Measurements from ENCODE around the gene MATN1.

MATN1 gene

DNA sequence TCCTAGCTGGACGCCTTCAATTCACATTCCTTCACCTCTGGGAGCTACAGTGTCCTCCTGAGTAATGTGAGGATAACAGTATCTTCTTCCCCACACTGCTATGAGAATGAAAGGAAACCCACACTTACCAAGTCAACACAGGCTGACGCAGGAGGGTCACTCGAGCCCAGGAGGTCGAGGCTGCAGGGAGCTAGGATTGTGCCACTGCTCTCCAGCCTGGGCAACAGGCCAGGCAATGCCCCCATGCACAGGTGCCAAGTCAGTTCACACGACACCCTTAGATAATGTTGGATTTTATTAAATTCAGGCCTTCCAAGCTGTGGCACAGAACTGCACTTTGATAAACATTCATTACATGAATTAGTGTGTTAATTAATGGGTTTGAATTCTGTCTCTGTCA, 31.9 kb downstream of the MATN1 start (continued):
- TF ChIP-seq, protein P1, sequence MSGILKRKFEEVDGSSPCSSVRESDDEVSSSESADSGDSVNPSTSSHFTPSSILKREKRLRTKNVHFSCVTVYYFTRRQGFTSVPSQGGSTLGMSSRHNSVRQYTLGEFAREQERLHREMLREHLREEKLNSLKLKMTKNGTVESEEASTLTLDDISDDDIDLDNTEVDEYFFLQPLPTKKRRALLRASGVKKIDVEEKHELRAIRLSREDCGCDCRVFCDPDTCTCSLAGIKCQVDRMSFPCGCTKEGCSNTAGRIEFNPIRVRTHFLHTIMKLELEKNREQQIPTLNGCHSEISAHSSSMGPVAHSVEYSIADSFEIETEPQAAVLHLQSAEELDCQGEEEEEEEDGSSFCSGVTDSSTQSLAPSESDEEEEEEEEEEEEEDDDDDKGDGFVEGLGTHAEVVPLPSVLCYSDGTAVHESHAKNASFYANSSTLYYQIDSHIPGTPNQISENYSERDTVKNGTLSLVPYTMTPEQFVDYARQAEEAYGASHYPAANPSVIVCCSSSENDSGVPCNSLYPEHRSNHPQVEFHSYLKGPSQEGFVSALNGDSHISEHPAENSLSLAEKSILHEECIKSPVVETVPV (CRISPR knock-in tag; IDR thresholded peaks at IDR 0.05) = no peak
- no peak for TF ChIP-seq ARNTL (CRISPR knock-in tag; IDR thresholded peaks at IDR 0.05; ENCODE audit: borderline replicate concordance, low read depth)
- no peak for TF ChIP-seq TCF4 (CRISPR knock-in tag; IDR thresholded peaks at IDR 0.05; ENCODE audit: borderline replicate concordance)
- TF ChIP-seq ZC3H10 (CRISPR knock-in tag; IDR thresholded peaks at IDR 0.05) = no peak
- TF ChIP-seq, protein P2, sequence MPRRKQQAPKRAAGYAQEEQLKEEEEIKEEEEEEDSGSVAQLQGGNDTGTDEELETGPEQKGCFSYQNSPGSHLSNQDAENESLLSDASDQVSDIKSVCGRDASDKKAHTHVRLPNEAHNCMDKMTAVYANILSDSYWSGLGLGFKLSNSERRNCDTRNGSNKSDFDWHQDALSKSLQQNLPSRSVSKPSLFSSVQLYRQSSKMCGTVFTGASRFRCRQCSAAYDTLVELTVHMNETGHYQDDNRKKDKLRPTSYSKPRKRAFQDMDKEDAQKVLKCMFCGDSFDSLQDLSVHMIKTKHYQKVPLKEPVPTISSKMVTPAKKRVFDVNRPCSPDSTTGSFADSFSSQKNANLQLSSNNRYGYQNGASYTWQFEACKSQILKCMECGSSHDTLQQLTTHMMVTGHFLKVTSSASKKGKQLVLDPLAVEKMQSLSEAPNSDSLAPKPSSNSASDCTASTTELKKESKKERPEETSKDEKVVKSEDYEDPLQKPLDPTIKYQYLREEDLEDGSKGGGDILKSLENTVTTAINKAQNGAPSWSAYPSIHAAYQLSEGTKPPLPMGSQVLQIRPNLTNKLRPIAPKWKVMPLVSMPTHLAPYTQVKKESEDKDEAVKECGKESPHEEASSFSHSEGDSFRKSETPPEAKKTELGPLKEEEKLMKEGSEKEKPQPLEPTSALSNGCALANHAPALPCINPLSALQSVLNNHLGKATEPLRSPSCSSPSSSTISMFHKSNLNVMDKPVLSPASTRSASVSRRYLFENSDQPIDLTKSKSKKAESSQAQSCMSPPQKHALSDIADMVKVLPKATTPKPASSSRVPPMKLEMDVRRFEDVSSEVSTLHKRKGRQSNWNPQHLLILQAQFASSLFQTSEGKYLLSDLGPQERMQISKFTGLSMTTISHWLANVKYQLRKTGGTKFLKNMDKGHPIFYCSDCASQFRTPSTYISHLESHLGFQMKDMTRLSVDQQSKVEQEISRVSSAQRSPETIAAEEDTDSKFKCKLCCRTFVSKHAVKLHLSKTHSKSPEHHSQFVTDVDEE (CRISPR knock-in tag; IDR thresholded peaks at IDR 0.05) = no peak

DNA sequence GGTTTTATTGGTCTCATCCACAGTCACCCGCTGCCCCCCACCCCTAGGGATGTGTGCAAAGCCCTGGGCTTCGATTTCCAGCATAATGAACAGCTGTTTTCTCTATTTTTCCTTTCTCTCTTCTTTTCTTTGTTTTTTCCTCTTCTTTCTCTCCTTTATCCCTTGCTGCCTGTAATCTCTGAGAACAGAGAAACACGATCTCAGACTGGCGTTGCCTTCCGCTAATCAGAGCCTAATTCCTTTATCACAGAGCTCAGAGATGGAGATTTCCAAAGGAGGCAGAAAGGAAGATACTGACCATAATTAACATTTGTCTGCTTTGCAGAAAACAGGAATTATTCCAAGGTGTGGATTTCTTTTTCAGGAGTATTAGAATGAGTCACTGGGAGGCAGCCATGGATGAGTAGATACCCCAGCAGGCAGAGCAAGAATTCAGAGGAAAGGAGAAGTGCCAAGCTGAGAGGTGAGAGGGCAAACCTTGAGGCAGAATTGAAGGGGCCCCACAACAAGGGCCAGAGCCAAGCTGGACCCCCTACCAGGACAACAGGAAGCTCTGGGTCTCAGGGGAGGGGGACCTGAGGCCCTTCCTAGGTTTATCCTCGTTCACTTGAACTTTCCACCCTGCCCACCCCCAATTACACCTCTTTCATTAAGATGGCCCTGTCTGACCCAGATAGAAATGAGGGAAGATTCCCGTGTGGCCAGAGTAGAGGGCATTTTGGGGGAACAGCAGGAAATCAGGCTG, 33.3 kb downstream of the MATN1 start:
- TF ChIP-seq ISL1 (CRISPR knock-in tag; IDR thresholded peaks at IDR 0.05) = no peak
- TF ChIP-seq, protein P1 (CRISPR knock-in tag; IDR thresholded peaks at IDR 0.05) = no peak
- no peak for TF ChIP-seq PPARA (CRISPR knock-in tag; IDR thresholded peaks at IDR 0.05; ENCODE audit: borderline replicate concordance)
- no peak for TF ChIP-seq ZFP30 (CRISPR knock-in tag; IDR thresholded peaks at IDR 0.05)
- TF ChIP-seq ESRRG (CRISPR knock-in tag; IDR thresholded peaks at IDR 0.05) = no peak
- TF ChIP-seq, protein P2 (CRISPR knock-in tag; IDR thresholded peaks at IDR 0.05) = no peak
- no peak for TF ChIP-seq SNAI2 (CRISPR knock-in tag; IDR thresholded peaks at IDR 0.05)
- TF ChIP-seq TCF4 (CRISPR knock-in tag; IDR thresholded peaks at IDR 0.05; ENCODE audit: borderline replicate concordance) = no peak
- no peak for TF ChIP-seq GLIS3 (CRISPR knock-in tag; IDR thresholded peaks at IDR 0.05)
- TF ChIP-seq TOX (CRISPR knock-in tag; IDR thresholded peaks at IDR 0.05; ENCODE audit: borderline replicate concordance) = no peak
- TF ChIP-seq BACH2 (CRISPR knock-in tag; IDR thresholded peaks at IDR 0.05; ENCODE audit: borderline replicate concordance) = no peak
- TF ChIP-seq ZC3H10 (CRISPR knock-in tag; IDR thresholded peaks at IDR 0.05) = no peak
- TF ChIP-seq, protein P3, sequence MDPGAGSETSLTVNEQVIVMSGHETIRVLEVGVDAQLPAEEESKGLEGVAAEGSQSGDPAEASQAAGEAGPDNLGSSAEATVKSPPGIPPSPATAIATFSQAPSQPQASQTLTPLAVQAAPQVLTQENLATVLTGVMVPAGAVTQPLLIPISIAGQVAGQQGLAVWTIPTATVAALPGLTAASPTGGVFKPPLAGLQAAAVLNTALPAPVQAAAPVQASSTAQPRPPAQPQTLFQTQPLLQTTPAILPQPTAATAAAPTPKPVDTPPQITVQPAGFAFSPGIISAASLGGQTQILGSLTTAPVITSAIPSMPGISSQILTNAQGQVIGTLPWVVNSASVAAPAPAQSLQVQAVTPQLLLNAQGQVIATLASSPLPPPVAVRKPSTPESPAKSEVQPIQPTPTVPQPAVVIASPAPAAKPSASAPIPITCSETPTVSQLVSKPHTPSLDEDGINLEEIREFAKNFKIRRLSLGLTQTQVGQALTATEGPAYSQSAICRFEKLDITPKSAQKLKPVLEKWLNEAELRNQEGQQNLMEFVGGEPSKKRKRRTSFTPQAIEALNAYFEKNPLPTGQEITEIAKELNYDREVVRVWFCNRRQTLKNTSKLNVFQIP (CRISPR knock-in tag; IDR thresholded peaks at IDR 0.05; ENCODE audit: borderline replicate concordance, low read depth) = no peak
- no peak for TF ChIP-seq RARB (CRISPR knock-in tag; IDR thresholded peaks at IDR 0.05)
- TF ChIP-seq ZFP3 (CRISPR knock-in tag; IDR thresholded peaks at IDR 0.05) = no peak
- TF ChIP-seq, protein P4, sequence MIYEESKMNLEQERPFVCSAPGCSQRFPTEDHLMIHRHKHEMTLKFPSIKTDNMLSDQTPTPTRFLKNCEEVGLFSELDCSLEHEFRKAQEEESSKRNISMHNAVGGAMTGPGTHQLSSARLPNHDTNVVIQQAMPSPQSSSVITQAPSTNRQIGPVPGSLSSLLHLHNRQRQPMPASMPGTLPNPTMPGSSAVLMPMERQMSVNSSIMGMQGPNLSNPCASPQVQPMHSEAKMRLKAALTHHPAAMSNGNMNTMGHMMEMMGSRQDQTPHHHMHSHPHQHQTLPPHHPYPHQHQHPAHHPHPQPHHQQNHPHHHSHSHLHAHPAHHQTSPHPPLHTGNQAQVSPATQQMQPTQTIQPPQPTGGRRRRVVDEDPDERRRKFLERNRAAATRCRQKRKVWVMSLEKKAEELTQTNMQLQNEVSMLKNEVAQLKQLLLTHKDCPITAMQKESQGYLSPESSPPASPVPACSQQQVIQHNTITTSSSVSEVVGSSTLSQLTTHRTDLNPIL (CRISPR knock-in tag; IDR thresholded peaks at IDR 0.05; ENCODE audit: low read depth) = no peak
- TF ChIP-seq ZNF8 (CRISPR knock-in tag; IDR thresholded peaks at IDR 0.05) = no peak
- no peak for TF ChIP-seq ZNF70 (CRISPR knock-in tag; IDR thresholded peaks at IDR 0.05)
- TF ChIP-seq CSDC2 (CRISPR knock-in tag; IDR thresholded peaks at IDR 0.05) = no peak
- no peak for ATAC-seq

All from SK-N-SH treated with all-trans-retinoic acid at 6 μM for 48 hours (cell line).